GM13976 (cell line): ENCODE data around the gene MGMT.

Experiments used
- DNase-seq: peaks from one replicate; pipeline ENCODE4 v3.0.0; 2012; ENCODE audit warnings: low spot score
- in situ Hi-C: fragments of 300-500 bp; cut with MboI; formaldehyde crosslinking; loops from one replicate; pipeline ENCODE4 v1.12.0; 2022; ENCODE audit warnings: low sequenced_read_pairs, mixed read lengths, inconsistent platforms; ENCODE audit not compliant: unreplicated experiment
- TF ChIP-seq, protein P1 (sequence below): IDR thresholded peaks from 2 replicates; pipeline ENCODE4 v1.5.1; 2012; ENCODE audit warnings: borderline replicate concordance, mild to moderate bottlenecking; ENCODE audit not compliant: insufficient read depth; ENCODE audit errors: extremely low read depth, missing control alignments, control extremely low read depth

MGMT gene

DNA sequence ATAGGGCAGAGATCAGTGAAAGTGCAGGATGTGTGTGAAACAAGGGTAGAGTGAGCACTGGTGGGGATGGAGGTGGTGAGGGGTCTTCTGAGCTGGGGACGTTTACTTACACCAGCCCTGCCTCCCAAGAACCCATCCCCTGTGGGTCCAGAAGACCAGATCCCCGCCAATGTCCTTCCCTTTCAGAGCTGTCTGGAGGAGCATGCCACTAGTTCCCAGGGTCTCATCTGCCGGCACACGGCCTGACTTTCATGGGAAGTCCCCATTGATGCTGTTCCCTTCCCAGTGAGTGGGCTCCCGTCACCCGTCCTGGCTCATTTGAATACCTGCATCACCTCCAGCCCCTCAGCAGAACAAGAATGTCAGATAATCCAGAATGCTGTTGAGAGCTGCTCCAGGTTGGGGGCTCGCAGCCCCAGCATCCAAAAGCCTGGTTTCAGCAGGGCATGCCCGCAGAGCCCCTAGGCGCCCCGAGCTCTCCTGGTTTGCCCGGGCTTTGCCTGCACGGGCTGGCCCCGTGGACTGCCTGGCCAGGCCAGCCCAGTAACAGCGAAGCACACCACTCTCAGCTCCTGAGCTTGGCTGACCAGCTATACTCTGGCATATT, 246.7 kb downstream of the MGMT start:
- DNase-seq, result no peak
- in situ Hi-C loops, result no loop called here
- TF ChIP-seq, protein P1, sequence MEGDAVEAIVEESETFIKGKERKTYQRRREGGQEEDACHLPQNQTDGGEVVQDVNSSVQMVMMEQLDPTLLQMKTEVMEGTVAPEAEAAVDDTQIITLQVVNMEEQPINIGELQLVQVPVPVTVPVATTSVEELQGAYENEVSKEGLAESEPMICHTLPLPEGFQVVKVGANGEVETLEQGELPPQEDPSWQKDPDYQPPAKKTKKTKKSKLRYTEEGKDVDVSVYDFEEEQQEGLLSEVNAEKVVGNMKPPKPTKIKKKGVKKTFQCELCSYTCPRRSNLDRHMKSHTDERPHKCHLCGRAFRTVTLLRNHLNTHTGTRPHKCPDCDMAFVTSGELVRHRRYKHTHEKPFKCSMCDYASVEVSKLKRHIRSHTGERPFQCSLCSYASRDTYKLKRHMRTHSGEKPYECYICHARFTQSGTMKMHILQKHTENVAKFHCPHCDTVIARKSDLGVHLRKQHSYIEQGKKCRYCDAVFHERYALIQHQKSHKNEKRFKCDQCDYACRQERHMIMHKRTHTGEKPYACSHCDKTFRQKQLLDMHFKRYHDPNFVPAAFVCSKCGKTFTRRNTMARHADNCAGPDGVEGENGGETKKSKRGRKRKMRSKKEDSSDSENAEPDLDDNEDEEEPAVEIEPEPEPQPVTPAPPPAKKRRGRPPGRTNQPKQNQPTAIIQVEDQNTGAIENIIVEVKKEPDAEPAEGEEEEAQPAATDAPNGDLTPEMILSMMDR, result no peak

DNA sequence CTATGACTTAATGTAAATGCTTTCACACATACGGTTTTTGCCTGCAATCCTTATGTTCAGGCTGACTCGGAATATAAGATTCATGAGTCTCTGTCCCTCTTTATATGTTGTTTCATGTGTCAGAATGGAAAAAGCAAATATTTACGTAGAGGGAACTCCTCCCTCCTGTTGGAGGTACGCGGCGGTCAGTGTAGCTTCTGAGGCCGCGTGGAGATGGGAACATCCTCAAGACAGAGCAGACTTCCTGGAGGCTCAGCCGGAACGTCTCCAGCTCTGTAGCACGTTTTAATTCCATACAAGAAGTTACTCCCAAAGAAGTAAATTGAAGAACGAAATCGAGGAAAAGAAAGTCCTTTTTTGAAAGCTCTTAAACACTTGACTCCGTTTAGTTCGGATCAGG, 248.8 kb downstream of the MGMT start:
- in situ Hi-C loops, result no loop called here
- TF ChIP-seq, protein P1, result no peak
- no peak for DNase-seq

DNA sequence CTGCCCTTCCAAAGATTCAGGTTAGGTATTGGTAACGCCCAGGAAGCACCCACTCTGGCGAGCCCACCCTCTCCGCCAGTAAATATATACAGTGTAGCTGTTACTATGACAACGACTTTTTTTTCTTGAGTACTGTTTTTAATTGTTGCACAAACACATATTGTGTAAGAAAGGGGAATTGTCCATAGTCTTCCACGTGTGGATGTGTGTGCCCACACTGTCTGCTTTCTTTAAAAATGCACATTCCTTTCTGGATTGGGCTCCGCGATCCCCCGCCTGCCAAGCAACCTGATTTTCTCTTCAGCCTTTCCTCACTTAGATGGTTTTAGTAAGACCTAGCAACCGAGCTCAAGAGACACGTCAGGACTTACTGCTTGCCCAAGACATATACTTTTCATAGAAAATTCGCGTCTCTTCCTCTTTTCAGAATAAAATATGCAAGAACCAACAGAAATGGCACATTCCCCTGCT, 249.2 kb downstream of the MGMT start:
- TF ChIP-seq, protein P1, result no peak
- DNase-seq, result no peak
- in situ Hi-C loops, result no loop called here

DNA sequence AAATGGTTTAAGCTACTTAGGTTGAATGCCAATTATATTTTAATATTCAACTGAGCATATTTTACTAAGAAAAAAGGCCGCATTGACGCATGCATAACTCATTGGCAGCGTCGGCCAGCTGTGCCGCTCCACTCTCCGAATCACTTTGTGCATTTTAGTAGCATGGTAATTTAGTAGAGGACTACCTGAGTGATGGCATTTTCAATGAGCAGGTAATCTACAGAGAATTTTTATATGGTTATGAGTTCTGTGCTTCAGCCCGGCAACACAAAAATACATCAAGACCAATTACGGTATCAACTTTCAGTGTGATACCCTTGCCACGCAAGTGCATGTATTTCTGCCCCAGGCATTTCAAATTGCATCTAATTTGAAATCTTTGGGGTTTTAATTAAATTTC, 249.8 kb downstream of the MGMT start:
- TF ChIP-seq, protein P1, result no peak
- no peak for DNase-seq
- in situ Hi-C loops, result no loop called here

DNA sequence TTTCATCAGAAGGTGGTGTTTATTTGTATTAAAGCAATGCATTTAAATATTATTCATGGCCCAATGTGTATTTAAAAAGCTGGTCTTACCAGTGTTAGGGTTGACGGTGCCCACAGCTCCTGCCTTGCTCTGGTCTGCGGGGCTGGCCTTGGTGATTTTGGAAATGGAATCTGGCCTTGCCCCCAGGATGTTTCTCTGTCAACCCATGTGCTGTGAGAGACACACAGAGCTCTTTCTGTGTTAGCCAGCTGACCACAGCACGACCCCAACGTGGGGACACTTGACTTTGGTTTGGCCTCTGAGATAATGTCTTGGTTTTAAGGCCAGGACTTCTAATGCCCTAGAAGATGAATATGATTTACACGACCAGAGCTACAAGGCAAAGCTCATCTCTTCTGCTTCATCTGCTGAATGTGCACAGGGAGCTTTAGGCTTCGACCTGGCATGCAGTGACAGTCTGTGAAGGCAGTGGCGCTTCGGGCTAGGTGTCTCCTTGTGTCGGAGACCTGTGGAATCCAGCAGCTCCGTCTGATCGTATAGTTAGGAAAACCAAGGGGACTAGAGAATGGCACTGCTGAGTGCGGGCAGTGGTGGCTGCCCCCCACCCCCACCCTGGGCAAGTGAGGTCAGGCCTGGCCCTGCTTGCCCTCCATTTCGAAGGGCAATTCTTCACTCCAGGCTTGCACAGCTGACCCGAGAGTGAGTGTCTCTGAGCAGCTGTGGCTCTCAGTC, 250.9 kb downstream of the MGMT start:
- in situ Hi-C loops, result no loop called here
- no peak for DNase-seq
- TF ChIP-seq, protein P1, result no peak

DNA sequence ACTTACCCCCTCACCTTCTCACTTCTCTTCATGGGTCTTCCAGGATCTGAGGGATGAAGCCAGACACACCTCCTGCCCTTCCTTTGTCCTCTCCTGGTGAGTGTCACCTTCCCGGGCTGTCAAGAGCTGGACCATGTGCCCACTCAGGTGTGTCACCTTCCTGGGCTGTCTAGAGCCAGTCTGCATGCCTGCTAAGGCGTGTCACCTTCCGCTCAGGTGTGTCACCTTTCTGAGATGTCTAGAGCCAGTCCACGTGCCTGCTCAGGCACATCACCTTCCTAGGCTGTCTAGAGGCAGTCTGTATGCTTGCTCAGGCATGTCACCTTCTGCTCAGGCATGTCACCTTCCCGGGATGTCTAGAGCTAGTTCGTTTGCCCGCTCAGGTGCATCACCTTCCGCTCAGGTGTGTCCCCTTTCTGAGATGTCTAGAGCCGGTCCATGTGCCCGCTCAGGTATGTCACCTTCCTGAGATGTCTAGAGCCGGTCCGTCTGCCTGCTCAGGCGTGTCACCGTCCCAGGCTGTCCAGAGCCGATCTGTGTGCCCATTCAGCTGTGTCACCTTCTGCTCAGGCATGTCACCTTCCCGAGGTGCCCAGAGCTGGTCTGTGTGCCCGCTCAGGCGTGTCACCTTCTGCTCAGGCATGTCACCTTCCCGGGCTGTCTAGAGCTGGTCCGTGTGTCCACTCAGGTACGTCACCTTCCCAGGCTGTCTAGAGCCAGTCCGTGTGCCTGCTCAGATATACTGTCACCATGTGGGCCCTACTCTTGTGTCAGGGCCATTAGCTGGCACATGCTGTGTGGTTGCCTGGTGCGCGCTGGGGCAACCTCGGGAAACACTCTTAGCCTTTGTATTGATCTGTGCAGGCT, 251.7 kb downstream of the MGMT start:
- DNase-seq, result no peak
- TF ChIP-seq, protein P1, result no peak
- in situ Hi-C loops, result no loop called here
